Activated naive CD8-positive, alpha-beta T cell treated with anti-CD3 and anti-CD28 coated beads, Interleukin-2, amount 10 ng/mL, durations not matched to agents 7 days and 5 days (primary cell): ENCODE data around the gene CENPM. TPM values are rescaled to one million over a fixed set of nuclear protein-coding genes. Genes with fewer than 3 reads are reported as not detected.

Experiments used
- ATAC-seq: fragments of 150-1000 bp; cut with Tn5 transposase; one replicate; pipeline ENCODE4 v1.10.0; 2021; ENCODE audit warnings: low read depth, moderate library complexity
- POLR2A ChIA-PET: fragments of 350-600 bp; sonication (Branson Sonifier 250); formaldehyde crosslinking; loops from one replicate; lab custom pipeline; 2021; ENCODE audit warnings: antibody characterized with exemption; lab: Charles Lee
- DNase-seq: peaks from one replicate; pipeline ENCODE4 v3.0.0; 2021
- H3K27ac Mint-ChIP-seq: one replicate; pipeline ENCODE4 v1.8.0; 2022; ENCODE audit warnings: mild to moderate bottlenecking, mixed read lengths
- H3K27me3 Mint-ChIP-seq: one replicate; pipeline ENCODE4 v1.8.0; 2022; ENCODE audit warnings: mild to moderate bottlenecking, moderate library complexity, mixed read lengths
- H3K36me3 Mint-ChIP-seq: one replicate; pipeline ENCODE4 v1.8.0; 2021; ENCODE audit warnings: mild to moderate bottlenecking, mixed read lengths
- H3K4me1 Mint-ChIP-seq: one replicate; pipeline ENCODE4 v1.8.0; 2021; ENCODE audit warnings: mixed read lengths
- H3K4me3 Mint-ChIP-seq: one replicate; pipeline ENCODE4 v1.8.0; 2022; ENCODE audit warnings: mild to moderate bottlenecking, moderate library complexity, mixed read lengths
- H3K9me3 Mint-ChIP-seq: one replicate; pipeline ENCODE4 v1.8.0; 2021; ENCODE audit warnings: mixed read lengths
- total RNA-seq, 2 experiments: library from RNA; stranded (reverse); gene quantifications; one replicate each; pipeline ENCODE4 v1.2.3, GENCODE V29; 2021

The CENPM gene
- total RNA-seq, 2 experiments from 2014 or later, result 45.4 to 53.2 TPM

- POLR2A ChIA-PET, result no interaction called here
- H3K27ac Mint-ChIP-seq, result no peak overlapping the region
- H3K27me3 Mint-ChIP-seq, result peaks cover 42% of the 10 kb centered on the region
- no peaks in the 10 kb centered on the region for H3K36me3 Mint-ChIP-seq
- ATAC-seq (no peak), DNase-seq (no peak)
- peaks cover 15% of the 10 kb centered on the region for H3K4me1 Mint-ChIP-seq
- no peaks in the 10 kb centered on the region for H3K9me3 Mint-ChIP-seq
- H3K4me3 Mint-ChIP-seq, result peak overlapping the region; percentile 62
These were observed 26.5 kb downstream of the CENPM start for GRCh38 chr22:41920271-41920976.

- Mint-ChIP-seq H3K9me3 (no peaks in the 10 kb centered on the region), H3K27me3 (peaks cover 41% of the 10 kb centered on the region), H3K4me1 (peaks cover 17% of the 10 kb centered on the region), H3K4me3 (peak overlapping the region; percentile 64), H3K36me3 (no peaks in the 10 kb centered on the region), H3K27ac (no peak overlapping the region)
- ATAC-seq (peak; percentile 31), DNase-seq (peak; percentile 64)
- POLR2A ChIA-PET, result interaction anchor here (0.6 to 0.8 kb wide), 2 partner anchors 28 to 138 kb away, joined by 4 to 5 read pairs; no protein-coding TSS in a partner anchor
These were observed 27.4 kb downstream of the CENPM start for GRCh38 chr22:41919357-41920224.

DNA sequence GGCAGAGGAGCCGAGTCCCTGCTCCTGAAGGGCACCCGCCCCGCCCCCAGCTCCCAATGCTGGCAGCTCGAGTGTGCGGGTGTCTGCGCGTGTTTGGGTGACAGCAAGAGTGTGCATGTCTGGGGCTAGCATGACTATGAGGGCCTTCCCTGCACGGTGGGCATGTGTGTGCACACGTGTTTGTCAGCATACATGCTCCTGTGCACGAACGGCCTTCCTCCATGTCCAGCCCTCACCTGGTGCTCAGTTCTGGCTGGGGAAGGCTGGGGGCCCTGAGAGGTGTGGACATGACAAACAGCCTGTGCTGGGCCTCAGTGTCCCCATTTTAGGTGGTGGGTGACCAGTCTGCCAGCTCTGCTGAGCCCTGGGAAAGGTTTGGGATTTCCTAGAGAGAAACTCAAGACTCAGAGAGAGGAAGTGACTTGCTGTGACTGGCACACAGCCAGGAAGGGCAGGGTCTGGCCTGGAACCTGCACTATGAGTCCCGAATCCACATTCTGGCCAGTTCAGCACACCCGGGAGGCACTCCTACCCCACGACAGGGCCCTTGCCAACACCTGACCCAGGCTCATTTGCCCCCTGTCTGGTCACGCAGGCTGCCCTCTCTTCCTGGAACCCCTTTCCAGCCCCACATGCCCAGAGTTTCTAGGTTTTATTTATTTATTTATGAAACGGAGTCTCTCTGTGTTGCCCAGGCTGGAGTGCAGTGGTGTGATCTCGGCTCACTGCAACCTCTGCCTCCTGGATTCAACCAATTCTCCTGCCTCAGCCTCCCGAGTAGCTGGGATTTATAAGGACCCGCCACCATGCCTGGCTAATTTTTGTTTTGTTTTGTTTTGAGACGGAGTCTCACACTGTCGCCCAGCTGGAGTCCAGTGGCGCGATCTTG is 28.8 kb downstream of the CENPM start:
- Mint-ChIP-seq H3K4me1 (peaks cover 17% of the 10 kb centered on the region), H3K4me3 (no peak overlapping the region), H3K9me3 (no peaks in the 10 kb centered on the region), H3K27me3 (peaks cover 47% of the 10 kb centered on the region), H3K27ac (no peak overlapping the region), H3K36me3 (no peaks in the 10 kb centered on the region)
- DNase-seq, result no peak
- no peak for ATAC-seq
- POLR2A ChIA-PET, result no interaction called here

DNA sequence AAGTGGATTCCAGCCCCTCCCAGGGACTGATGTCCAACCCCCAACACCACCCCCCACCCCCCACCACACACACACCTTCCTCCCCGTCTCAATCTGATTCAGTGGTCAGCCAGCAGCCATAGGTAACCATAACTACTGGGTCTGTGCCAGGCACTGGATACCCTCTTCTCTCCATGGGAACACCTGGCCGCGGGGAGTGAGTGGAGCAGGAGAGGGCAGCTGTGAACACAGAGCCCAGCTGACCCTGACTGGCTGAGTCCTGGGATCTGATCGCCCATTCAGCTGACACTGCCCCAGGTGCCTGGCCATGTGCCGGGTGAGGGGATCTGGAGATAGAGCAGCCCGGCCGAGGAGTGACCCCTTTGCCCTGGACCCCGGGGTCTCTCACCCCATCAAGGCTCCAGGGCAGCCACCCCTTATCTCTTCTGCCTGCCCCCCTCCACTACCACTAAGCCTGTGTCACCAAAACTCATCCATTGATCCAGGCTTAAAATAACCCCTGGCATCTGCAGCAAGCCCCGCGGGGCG is 29.5 kb downstream of the CENPM start:
- Mint-ChIP-seq H3K4me3 (no peak overlapping the region), H3K27me3 (peaks cover 54% of the 10 kb centered on the region), H3K4me1 (peaks cover 17% of the 10 kb centered on the region), H3K9me3 (no peaks in the 10 kb centered on the region), H3K36me3 (no peaks in the 10 kb centered on the region), H3K27ac (no peak overlapping the region)
- POLR2A ChIA-PET, result no interaction called here
- DNase-seq (no peak), ATAC-seq (no peak)

GRCh38 chr22:41916745-41917358 is 30.1 kb downstream of the CENPM start:
- peaks cover 55% of the 10 kb centered on the region for H3K27me3 Mint-ChIP-seq
- peaks cover 17% of the 10 kb centered on the region for H3K4me1 Mint-ChIP-seq
- no peak overlapping the region for H3K27ac Mint-ChIP-seq
- POLR2A ChIA-PET, result interaction anchor here (0.9 kb wide), 1 partner anchor 10 kb away, joined by 3 read pairs; no protein-coding TSS in a partner anchor
- DNase-seq, result no peak
- H3K4me3 Mint-ChIP-seq, result no peak overlapping the region
- no peaks in the 10 kb centered on the region for H3K9me3 Mint-ChIP-seq
- H3K36me3 Mint-ChIP-seq, result no peaks in the 10 kb centered on the region
- ATAC-seq, result no peak

GRCh38 chr22:41915786-41916493 is 31.0 kb downstream of the CENPM start:
- H3K4me3 Mint-ChIP-seq, result no peak overlapping the region
- ATAC-seq, result no peak
- peaks cover 62% of the 10 kb centered on the region for H3K27me3 Mint-ChIP-seq

GRCh38 chr22:41915035-41915785 is 31.7 kb downstream of the CENPM start, which contains the start of gene SHISA8:
TSS of gene SHISA8 (minus strand) at chr22:41915074. CDS start at chr22:41914667, 407 bp downstream.
- no peaks in the 10 kb centered on the region for H3K9me3 Mint-ChIP-seq
- POLR2A ChIA-PET, result no interaction called here
- H3K27me3 Mint-ChIP-seq, result peaks cover 64% of the 10 kb centered on the region
- no peaks in the 10 kb centered on the region for H3K36me3 Mint-ChIP-seq
- H3K4me1 Mint-ChIP-seq, result peaks cover 15% of the 10 kb centered on the region
- ATAC-seq, result peak; percentile 65
- no peak within 1 kb of the TSS for H3K27ac Mint-ChIP-seq
- peak; percentile 73 for DNase-seq
- peak within 1 kb of the TSS; percentile 22 for H3K4me3 Mint-ChIP-seq

More at GRCh38 chr22:41915786-41916493, 31.0 kb downstream of the CENPM start:
- POLR2A ChIA-PET, result interaction anchor here (0.7 to 0.9 kb wide), 2 partner anchors 9 to 10 kb away, joined by 3 read pairs; no protein-coding TSS in a partner anchor
- Mint-ChIP-seq H3K9me3 (no peaks in the 10 kb centered on the region), H3K27ac (no peak overlapping the region), H3K36me3 (no peaks in the 10 kb centered on the region), H3K4me1 (peaks cover 17% of the 10 kb centered on the region)
- no peak for DNase-seq

- Mint-ChIP-seq H3K4me3 (no peak overlapping the region), H3K9me3 (no peaks in the 10 kb centered on the region), H3K36me3 (no peaks in the 10 kb centered on the region), H3K27me3 (peaks cover 65% of the 10 kb centered on the region), H3K4me1 (peaks cover 15% of the 10 kb centered on the region), H3K27ac (no peak overlapping the region)
- DNase-seq (no peak), ATAC-seq (no peak)
- POLR2A ChIA-PET, result no interaction called here
These were observed 32.3 kb downstream of the CENPM start for GRCh38 chr22:41914611-41915034.

DNA sequence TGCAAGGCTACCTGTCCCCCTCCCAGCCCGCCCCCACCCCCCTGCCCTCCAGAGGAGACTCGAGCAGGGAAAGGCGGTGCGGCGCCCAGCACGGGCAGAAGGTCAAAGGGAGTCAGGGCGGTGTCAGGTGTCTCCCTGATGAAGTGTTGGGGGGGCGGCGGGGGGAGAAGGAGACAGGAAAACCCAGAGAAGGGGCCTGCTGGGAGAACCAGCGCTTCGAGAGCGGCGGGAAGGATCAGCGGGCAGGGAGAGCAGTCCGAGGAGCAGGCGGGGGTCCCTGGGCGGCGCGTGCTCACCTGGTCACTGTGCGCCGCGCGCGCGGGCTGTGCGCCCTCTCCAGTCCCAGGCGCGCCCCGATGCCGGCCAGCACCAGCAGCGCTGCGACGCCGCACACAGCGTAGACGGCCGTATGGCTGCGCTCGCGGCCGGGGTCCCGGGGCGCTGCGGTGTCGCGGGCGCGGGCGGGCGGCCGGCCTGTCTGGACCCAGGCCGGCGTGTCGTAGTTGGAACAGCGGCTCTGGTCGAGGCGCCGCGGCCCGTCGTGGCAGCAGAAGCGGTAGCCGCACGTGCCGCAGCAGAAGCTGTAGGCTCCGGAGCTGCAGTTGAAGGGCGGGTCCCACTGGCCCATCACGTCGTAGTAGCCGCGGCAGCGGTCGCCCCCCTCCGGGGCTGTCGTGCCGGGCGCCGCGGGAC is 33.0 kb downstream of the CENPM start:
- DNase-seq (no peak), ATAC-seq (no peak)
- H3K36me3 Mint-ChIP-seq, result peaks cover 2% of the 10 kb centered on the region
- peaks cover 14% of the 10 kb centered on the region for H3K4me1 Mint-ChIP-seq
- H3K27ac Mint-ChIP-seq, result no peak overlapping the region
- peaks cover 68% of the 10 kb centered on the region for H3K27me3 Mint-ChIP-seq
- H3K4me3 Mint-ChIP-seq, result no peak overlapping the region
- POLR2A ChIA-PET, result interaction anchor here (1.2 kb wide), 1 partner anchor 33 kb away, joined by 3 read pairs; the partner anchor contains the start of gene CENPM
- no peaks in the 10 kb centered on the region for H3K9me3 Mint-ChIP-seq

- Mint-ChIP-seq H3K27me3 (peaks cover 66% of the 10 kb centered on the region), H3K9me3 (no peaks in the 10 kb centered on the region), H3K27ac (no peak overlapping the region), H3K4me1 (peaks cover 18% of the 10 kb centered on the region), H3K36me3 (peaks cover 4% of the 10 kb centered on the region), H3K4me3 (peak overlapping the region; percentile 25)
- no peak for ATAC-seq
- DNase-seq, result no peak
- POLR2A ChIA-PET, result interaction anchor here (1.2 to 1.4 kb wide), 2 partner anchors 33 to 113 kb away, joined by 3 read pairs; partner anchors contain the start of genes CCDC134 and CENPM
These were observed 33.8 kb downstream of the CENPM start for GRCh38 chr22:41913040-41913719.
